GM18870 (cell line): ENCODE data around the gene SEPSECS.

Source experiments
- ATAC-seq: cut with Tn5 transposase; IDR thresholded peaks from one replicate; pipeline ENCODE4 v1.9.1; 2021; ENCODE audit warnings: moderate library complexity; ENCODE audit not compliant: unreplicated experiment

Gene SEPSECS

DNA sequence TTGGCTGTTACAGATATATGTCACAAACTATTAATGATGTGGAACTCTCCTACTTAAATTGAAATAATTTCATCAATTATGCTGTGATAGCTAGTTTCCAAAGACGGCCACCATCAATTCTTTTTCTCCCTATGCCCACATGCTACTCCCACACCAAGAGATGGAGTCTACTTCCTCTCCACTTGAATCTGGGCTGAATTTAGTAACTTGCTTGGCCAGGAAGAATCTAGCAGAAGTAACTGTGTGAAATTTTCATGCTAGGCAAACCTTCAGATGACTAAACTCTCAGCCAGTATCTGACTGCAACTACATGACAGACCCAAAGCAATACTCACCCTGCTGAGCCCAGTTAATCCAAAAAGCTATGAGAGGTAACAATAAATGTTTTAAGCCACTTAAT lies 3.2 kb downstream of the SEPSECS start:
- ATAC-seq: no peak

DNA sequence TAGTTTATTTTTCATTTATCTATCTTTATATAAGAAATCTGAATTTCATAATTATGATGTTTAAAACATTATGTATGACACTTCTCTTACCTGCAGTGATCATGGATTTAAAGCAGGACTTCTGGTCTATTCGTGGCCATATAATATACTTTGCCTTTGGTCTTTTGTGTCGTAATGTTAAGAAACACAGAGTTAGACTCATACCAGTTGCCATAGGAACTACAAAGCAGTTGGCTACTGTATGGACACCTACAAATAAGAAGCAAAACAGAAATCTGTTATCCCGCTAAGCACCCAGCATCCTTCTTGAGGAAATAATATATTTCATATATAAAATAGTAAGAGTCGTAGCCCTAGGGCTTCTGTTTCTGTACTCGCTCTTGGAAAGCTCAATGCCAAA lies 4.3 kb downstream of the SEPSECS start:
- ATAC-seq: no peak

DNA sequence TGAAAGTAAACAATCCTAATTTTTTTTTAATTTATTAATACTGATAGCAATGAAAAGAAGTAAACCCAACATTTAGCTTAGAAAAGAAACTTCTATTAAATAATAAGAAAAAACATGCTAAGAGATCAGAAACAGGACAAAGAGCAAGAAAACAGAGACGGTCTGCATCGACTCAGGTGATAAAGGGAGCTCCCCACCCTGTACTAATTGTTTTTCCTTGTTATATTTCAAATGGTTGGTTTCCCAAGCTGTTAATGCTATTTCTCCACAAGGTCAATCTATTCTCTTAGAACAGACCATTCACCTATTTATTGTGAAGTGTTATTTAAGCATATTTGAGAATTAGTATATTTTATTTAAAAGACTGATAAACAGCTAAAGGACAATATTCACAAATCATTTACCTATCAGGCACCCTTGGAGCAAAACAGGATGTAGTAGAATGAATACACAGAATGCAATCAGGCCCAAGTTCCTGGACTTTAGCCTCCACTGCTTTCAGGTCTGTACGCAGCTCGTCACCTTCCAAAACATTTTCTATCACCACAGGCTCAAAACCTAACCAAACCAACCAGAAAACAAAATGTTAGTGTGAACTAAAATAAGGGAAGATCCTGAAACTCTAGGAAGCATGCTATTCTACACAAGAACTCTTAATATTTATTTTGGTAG lies 5.5 kb downstream of the SEPSECS start:
- ATAC-seq: no peak

DNA sequence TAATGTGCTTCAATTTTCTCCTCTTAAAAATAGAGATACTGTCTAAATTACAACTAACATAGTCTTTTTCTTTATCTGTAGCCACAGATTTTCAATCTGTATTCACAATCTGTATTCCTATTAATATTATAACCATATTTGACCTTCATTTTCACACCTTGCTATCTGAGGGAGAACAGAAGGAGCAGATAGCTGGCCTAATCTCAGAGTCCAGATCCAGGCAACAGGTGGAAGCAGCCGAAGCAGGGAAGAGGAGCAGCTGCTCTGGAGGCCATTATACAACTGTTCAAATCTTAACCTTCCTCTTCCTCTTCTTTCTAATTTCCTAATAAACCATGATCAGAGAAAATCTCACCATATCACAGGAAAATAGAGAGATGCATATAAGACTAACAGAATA lies 14.2 kb downstream of the SEPSECS start:
- no peak for ATAC-seq

DNA sequence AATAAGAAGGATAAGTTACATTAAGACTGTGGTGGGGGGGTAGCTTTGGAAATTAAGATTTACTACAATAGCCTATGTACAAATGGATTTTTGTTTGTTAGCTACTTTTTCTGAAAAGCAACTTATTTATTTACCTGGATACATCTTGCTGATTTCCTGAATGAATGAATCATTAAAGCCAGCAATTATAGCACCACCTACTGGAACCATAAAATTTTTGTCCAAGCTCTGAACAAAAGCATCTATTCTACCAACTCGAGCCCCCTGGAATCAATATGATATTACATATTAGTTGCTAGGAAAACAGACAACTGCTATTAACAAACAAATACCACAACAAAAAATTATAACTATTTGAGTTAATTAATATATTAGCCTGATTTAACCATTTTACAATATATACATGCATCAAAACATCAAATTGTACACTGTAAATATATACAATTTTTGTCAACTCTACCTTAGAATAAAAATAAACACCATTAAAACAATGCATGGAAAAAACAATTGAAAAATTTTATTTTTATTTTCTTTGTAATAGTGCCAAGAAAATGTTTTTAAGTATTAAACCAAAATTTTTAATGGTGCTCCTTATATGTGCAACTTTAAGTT lies 15.3 kb downstream of the SEPSECS start:
- no peak for ATAC-seq

DNA sequence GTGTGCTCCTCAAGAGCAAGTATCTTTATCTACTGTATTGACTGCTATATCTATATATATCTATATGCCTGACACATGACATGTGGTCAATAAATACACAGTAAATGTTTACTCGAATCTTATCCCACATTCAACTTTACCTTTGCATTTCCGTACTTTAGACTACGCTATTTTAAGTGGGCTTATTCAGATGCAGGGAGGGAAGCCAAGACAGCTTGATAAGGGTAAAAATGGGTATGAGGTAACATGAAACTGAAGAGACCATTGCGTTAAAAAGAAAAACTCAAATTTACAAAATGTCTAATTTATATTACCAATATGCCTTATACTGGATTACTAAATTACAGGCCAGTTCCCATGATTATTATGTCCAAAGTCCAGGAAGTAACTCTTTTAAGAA lies 17.8 kb downstream of the SEPSECS start:
- no peak for ATAC-seq

DNA sequence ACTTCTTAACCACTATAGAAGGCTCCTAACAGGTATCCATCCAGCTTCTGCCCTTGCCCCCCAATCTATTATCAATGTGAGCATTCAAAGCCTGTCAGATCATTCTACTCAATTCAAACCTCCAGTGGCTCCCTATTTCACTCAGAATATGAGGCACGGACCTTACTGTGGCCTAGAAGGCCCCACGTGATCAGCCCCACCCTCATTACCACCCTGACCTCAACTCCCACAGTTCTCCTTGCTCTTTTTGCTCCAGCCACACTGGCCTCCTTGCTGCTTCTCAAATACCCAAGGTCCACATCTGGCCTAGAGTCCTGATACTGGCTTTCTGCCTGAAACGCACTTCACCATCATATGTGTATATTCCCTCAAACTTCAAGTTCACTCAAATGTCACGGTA lies 18.7 kb downstream of the SEPSECS start:
- ATAC-seq: no peak

DNA sequence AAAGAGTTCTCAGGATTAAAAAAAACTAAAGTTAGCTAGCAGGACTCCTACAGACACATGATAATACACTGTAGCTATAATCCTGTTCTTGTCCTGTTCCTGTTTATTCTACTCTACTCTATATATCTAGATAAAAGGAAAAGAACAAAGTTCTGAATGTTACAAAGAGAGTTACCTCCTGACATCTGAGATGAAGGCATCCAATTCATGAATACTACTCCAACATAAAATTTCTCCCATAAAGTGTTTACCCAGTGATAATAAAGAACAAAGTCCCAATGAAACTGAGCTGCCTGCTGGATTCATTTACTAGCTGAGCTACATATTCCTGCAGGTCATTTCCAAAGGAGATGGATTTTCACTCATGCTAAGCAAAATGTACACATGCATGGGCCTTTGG lies 27.1 kb downstream of the SEPSECS start:
- no peak for ATAC-seq

DNA sequence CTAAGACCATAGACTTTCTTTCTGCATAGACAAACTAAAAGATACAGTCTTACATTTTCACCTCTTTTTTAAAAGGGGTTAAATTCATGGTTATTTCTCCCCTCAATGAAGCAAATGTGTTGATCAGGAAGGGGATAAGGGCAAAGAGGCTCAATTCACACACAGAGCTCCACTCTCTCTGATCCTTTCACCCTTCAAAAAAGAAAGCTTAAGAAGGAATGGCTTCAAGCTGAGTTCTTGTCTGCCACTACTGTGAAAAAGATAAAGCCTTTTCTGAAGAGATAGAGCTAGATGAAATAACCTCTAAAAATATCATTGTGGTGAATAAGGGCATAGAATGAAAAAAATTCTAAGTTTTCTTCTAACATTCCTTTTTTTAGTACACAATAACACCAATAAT lies 28.3 kb downstream of the SEPSECS start:
- no peak for ATAC-seq

DNA sequence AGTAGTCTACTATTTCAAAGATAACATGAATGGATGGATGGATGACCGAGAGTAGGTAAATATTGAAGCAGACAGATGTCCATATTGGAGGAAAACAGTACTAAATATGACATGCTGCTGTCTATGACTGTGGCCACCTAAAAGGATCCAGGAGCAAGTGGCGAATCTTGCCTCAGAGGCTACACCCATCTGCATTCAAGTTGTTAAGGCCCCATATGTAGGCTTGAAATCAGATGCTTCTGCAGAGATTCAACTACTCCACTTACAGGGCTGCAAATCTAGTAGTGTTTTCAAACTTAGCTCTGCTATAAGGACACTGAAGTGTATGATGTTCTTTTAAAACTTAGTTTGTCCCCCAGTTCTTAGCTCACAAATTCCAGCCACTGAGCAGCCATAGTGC lies 28.9 kb downstream of the SEPSECS start:
- ATAC-seq: no peak

DNA sequence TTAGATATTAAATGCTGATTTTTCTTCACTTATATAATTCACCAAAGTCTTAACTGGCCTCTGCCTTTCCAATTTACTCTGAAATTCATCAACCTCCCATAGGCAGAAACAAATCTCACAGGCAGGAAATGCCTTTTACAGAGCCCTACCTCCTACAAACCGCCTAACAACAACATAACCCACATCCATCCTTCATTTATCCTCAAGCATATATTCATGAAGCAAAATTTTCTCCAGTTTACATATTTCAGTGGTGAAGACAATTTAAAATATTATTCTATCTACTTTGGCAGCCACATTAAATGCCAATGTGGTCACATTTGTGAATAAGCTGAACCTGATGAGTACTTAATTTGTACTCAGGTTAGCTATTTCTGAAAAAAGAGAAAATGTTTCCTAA lies 30.3 kb downstream of the SEPSECS start:
- no peak for ATAC-seq

DNA sequence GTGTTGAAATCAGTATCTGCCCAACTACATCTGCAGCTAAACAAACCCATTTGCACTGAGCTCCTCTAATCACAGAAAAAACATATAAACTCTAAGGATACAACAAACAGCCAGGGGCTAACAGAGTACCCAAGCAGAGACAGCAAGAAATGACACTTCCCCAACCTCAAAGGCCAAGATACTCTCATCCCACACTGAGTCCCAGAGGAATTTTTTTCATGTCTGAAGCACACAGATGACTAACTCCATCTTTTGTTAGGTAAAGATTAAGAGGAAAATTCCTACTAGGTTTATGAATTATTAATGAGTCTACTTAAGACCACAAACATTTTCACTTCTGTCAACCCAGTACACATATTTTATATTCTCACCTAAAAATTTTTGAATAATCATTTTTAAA lies 31.6 kb downstream of the SEPSECS start:
- ATAC-seq: no peak

DNA sequence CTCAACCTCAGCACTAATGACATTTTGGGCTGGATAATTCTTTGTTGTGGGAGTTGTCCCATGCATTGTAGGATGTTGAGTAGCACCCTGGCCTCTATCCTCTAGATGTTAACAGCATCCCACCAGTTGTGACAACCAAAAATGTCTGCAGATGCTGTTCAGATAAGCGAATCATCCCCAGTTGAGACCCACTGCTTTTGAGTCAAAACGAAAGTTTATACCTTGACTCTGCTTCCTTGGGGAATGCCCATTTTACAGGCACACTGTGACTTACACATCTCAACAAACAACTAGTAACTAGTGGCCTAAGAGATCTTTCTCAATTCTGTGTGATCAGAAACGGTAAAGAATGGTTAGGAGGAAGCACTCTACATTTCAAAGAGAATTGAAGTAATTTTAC lies 37.0 kb downstream of the SEPSECS start:
- peak; percentile 98 for ATAC-seq

DNA sequence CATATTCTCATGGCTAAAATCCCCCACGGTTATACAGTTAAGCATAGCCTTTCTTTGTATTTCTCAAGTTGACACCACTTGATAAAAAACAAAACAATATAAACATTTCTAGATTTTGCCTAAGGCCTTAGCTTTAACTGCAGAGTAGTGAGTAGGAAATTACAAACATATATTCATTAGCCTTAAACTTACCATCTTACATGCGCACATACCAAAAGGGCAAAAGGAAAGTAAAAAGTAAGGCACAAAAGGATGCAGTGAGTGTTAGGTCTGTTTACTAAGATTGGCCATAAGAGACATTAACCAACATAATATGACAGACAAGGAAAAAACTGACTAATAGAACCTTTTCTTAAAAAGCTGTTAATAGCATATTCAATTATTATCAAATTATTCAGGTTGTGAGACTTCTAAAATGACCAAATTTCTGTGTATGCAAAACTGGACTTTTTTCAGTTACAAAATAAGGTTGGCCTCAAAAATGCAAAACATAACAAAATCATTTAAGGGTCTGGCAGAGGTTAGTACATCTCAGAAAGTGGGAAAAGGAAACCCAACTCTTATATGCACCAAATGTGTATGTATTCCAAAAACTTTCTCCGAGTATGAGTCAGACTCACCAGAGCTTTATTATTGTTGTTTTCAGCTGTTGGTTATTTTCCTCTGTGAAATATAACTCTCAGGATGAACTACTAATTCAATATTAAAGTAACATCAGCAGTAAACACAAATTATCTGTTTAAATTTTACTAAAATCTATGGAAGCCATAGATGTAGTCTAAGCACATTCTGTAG lies 39.9 kb downstream of the SEPSECS start:
- ATAC-seq: no peak

DNA sequence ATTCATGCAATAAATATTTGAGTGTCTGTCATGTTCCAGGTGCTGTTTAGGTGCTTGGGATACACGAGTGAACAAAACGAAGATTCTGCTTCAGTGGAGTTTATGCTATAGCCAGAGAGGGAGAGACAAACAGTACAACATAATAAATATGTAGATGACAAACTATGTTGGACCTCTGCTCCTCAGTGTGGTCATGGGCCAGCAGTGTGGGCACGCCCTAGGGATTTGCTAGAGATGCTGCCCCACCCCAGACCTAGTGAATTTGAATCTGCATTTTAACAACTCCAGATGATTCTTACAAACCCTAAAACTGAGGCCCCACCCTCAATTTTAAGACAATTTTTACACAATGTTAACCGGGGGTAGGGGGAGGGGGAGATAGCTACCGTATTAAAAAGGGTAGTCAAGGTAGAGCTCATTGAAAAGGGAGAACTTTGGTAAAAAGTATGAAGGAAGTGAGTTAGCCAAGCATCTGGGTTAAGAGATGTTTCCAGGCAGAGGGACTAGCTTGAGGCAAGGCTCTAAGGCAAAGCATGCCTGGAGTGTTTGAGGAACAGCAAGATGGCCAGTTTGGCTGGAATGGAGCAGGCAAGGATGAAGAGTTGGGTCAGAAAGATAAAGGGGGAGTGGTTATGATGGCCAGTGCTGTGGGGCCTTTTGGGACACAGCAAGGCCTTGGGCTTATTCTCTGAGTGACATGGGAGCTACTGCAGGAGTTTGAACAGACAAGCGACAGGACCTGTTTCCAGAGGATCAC lies 42.4 kb downstream of the SEPSECS start:
- ATAC-seq: no peak

DNA sequence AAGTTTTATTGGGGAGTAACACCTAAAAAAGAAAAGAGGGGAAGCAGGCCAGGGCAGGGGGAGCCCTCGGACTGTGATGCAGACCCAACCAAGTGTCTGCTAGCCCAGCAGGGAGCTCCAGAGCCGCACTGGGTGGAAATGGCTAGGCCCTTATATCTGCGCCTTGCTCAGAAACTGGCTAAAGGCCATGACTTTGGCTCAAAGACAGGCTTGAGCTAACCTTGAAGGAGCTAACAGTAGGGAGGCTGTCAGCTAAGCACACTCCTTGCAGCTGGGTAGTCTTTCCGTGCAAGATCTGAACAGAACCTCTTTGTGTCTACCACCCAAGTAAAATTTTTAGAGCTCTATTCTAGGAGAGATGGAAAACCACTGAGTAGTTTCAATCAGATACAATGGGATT lies 43.0 kb downstream of the SEPSECS start:
- no peak for ATAC-seq

DNA sequence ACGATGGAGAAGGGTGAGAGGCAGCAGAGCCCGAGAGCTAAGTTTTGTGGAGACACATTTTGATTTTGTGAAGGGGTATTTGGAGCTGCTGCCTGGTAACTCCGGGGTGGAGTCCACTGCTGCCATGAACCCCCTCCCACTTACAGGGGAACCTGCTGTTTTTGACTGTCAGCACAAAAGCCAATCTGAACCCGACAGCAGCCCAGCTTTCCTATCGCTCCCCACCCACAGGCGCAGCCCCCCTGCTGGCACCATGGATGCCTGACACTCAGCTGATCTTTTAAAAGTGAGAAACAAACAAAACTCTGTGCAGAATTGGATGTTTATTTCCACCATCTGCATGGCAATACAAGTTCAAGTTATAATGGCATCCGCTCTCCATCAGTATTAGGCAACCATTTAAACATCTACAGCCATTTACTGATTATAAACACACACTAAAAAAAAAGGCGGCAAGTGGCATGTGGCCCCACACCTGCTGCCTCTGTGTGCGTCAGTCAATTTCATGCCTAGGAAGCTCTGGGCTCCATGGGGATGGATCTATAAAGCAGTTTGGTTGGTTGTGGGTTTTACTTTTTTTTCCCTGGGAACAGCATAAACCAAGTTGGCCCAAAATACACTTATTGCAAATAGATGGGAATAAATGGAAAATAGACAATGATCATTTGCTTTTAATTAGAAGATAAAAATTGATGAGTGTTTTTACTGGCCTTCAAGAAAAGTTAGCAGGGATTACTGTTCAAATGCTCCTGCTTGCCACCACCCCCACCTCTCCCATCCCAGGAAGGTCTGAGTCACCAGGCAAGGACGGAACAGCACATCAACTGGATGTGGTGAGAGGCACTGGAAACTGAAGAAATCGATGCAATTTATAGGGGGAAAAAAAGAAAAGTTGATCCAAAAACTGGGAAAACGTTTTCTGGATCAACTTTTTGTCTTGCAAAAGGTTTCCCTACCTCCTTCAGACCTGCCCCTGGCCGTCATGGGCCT lies 46.0 kb downstream of the SEPSECS start:
- no peak for ATAC-seq

DNA sequence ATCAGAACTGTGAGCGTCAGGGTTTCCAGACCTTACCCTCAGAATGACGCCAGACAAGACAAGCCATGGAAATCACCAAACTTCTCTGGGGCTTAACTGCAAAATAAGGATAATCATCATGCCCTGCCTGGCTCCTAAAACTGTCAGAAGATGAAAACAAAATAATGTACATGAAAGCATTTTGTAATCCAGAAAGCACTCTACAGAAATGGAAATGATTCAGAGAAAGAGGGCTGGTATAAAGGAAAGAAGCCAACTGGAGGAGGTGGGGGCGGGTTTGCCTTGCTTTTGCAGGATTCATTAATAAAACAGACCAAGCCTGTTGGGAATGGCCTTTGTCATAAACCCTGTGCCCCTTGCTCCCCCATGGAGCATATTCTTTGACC lies 47.3 kb downstream of the SEPSECS start:
- ATAC-seq: no peak

DNA sequence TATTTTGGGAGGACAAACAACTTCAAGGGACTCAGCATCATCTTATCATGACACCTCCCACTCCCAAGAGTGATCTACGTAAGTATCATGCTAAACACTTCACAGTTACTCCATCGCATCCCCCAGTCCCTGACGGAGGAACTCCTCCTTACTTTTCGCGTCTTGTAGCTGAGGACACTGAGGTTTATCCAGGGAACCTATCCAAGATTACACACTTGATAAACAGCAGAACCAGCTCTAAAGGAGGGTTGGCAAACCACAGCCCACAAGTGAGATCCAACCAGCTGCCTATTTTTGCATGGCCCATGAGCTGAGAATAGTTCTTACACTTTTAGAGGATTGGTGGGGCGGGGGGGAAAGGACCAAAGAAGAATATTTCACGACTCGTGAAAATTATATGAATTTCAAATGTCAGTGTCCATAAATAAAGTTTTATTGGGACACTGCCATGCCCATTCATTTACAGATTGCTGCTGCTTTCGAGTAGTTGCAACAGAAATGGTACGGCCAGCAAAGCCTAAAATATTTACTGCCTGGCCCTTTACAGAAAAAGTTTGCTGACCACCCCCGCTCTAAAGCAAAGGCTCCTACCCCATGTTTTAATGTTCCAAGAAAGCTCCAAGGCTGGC lies 47.8 kb downstream of the SEPSECS start:
- no peak for ATAC-seq

DNA sequence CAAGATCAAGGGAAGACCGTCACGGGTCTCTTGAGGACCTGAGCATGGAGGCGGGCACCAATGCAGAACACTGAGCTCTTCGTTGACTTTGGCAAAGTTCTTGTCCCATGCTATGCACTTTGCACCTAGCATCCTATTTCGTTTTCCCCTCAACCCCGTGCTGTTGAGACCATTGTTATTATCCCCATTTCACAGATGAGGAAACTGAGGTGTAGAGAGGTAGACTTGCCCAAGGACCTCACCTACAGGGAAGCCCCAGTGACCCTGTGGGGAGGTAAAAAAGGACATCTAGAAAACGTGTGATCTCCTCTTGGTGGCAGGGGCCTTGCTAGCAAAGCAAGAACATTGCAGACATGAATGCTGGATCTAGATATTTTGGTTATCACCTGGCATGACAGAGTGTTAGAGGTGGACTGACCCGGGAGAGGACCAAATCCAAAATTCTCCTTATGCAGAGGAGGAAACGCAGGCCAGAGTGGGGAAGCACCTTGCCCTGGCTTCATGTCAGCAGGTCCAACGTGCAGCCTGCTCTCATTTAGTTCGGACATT lies 48.5 kb downstream of the SEPSECS start:
- no peak for ATAC-seq
